HG03342 (cell line): ENCODE measurements around the gene CACNB4.
A peak's percentile ranks its signal among the peaks of the same experiment; 100 is the strongest.

Experiments
- ATAC-seq: cut with Tn5 transposase; IDR thresholded peaks from one replicate; pipeline ENCODE4 v1.9.1; 2021; ENCODE audit warnings: mild to moderate bottlenecking, moderate library complexity; ENCODE audit not compliant: unreplicated experiment

CACNB4 gene

GRCh38 chr2:151861174-151861573 lies 237.7 kb downstream of the CACNB4 start:
- no peak for ATAC-seq

DNA sequence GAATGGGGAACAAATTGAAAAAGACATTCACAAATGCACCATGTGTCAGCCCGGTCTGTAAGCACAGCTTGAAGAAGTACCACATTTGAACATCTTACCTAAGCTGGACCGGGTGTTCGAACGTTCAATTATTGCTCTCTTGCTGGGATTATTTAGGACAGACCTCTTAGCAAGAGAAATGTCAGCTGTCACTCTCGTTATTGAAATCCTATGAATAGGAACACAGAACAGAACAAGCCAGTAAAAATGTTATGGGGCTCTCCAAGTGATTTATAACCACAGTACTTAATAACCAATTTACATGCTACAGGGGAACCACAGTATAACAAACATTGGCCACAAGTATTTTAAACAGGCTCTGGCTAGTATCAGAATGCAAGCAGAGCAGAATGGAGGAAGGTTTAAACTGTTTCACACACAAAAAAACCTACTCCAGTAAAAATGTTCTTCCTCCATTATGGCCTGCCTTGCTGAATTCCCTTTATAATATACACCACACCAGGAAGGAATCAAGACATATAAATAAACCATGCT lies 238.2 kb downstream of the CACNB4 start:
- no peak for ATAC-seq

GRCh38 chr2:151860210-151860609 lies 238.6 kb downstream of the CACNB4 start:
- ATAC-seq = no peak

DNA sequence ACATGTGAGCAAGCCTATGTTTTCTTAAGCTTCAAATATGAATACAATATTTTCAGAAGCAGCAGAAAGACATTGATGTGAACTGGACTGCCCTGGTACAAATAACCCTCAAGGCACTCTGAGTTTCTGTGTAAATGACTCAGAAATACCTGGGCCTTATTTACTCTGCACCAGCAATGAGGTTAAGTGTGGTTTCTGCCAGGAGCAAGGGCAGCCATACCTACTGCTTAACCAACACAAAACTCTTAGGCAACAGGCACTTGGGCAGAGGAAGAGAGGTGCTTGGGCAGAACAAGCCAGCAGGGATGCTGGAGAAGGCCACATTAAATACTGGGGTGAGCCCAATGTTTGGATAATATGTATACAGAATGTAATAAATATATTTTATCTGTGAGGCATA lies 241.2 kb downstream of the CACNB4 start:
- no peak for ATAC-seq

- ATAC-seq = no peak
Observed at GRCh38 chr2:151855111-151855510, 243.7 kb downstream of the CACNB4 start.

GRCh38 chr2:151853070-151853758 lies 245.6 kb downstream of the CACNB4 start:
- no peak for ATAC-seq

- ATAC-seq = no peak
Observed at GRCh38 chr2:151852260-151853069, 246.4 kb downstream of the CACNB4 start.

DNA sequence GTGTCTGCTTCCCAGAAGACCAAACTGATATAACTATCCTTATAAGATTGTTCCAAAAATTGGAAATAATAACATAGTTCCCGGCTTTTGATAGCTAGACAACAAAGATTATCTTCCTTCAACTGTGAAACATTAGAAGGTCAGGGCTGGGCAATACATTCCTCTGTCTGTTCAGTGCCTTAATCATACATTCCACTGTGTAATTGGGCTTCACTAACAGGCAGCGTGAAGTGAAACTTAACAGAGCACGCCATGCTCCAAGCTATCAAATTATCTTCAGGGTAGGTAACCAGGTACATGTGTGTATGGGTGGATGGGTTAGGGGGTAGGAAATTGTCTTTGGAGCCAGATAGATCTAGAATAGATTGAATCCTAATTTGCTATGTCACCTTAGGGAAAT lies 247.1 kb downstream of the CACNB4 start:
- no peak for ATAC-seq

DNA sequence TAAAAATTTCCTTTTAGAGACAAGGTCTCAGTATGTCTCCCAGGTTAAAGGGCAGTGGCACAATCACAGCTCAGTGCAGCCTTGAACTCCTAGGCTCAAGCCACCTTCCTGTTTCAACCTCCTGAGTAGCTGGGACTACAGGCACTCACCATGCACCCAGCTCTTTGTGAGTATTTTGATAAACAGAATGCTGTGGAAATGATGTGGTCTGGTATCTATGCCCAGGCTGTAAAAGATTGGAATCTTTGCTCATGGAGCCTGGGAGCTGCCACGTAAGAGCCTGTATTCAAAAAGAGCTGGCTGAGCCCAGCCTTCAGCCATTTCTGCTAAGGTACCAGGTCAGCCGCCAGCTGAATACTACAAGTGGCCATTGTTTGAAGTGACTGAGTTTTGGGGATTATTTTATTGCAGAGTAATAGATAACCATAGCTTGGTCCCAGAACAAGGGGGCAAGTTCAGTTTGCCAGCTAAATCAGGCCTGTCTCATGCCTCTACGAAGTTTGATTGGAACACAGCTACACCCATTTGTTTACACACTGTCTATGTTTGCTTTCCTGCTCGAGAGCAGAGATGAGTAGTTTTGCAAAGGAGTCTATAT lies 249.3 kb downstream of the CACNB4 start:
- no peak for ATAC-seq

DNA sequence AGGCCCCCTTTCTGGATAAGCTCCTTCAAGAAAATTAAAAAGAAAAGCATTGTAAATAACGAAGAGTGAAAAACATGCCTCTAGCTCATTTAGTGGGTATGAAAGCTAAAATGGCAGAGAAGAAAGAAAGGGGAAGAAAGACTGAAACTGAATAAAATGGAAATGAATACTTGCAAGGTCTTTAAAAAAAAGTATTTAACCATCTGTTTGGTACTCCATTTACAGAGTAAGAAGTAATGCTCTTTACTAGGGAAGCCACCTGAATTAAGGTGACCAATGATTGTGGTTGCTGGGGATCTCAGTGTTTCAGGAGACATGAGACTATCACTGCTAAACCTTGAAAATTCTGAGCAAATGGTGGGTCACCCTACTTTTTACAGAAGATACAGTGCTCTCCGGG lies 253.0 kb downstream of the CACNB4 start:
- ATAC-seq = peak; percentile 43

GRCh38 chr2:151845481-151845880 lies 253.4 kb downstream of the CACNB4 start:
- ATAC-seq = no peak

GRCh38 chr2:151844211-151844896 lies 254.5 kb downstream of the CACNB4 start:
- ATAC-seq = no peak

GRCh38 chr2:151843691-151844061 lies 255.2 kb downstream of the CACNB4 start:
- no peak for ATAC-seq

DNA sequence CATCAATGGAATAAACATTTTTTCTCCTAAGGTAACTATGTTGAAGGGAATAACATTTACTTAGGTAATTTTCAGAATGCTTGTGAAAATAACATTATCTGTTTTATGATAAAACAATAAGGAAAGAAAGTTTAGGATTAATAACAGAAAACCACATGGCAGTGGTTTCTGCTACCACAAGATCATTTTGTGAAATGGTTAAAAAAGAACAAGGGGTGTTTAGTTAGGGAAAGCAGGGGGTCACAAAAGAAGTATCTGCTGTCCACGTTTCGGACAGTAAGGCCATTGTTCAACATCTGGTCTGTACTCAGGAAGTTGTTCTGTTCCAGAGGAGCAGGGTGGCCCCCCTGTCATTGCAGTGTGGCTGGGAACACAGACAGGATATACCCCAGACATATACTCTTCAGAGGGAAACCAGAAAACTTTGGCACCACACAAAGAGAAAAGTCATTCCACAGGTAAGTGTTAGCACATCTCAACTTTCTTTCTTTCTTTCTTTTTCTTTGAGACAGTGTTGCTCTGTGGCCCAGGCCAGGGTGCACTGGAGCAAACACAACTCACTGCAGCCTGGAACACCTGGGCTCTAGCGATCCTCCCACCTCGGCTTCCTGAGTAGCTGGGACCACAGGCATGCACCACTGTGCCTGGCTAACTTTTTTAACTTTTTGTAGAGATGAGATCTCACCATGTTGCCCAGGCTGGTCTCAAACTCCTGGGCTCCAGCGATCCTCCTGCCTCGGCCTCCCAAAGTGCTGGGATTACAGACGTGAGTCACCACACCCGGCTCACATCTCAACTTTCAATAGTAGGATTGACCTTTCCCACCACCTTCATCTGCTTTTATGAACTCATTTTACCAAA lies 255.8 kb downstream of the CACNB4 start:
- peak; percentile 29 for ATAC-seq

DNA sequence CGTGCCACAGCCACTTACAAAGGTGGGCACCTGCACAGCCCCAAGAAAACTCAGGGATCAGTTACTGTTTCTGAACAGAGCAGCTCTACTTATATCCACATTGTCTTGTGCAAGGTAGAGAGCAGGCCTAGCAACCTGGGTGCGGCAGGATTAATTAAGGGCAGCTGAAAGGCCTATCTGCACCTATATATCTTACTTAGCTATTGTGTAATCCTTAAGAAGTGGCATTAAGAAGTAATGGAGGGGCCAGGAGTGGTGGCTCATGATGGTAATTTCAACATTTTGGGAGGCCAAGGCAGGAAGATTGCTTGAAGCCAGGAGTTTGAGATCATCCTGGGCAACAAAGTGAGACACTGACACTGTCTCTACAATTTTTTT lies 257.8 kb downstream of the CACNB4 start:
- ATAC-seq = no peak

GRCh38 chr2:151840216-151841046 lies 258.4 kb downstream of the CACNB4 start:
- ATAC-seq = peak; percentile 97

DNA sequence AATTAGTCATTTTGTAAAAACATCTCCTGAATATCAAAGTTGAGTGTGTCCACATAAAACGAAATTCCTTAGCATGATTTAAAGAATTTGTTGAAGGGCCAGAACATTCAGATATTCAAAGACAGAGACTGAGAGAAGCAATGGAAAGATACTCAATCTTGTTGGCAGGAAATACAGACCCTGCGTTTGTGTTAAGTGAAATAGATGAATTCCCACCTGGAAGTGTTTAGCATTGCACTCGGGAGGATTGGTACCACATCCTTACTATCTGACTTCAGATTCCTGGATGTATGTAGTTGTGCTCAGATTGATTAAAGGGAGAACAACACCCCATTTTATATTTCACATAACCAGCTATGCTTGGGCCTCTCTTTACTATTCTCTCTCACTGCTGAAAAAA lies 260.9 kb downstream of the CACNB4 start:
- ATAC-seq = no peak

DNA sequence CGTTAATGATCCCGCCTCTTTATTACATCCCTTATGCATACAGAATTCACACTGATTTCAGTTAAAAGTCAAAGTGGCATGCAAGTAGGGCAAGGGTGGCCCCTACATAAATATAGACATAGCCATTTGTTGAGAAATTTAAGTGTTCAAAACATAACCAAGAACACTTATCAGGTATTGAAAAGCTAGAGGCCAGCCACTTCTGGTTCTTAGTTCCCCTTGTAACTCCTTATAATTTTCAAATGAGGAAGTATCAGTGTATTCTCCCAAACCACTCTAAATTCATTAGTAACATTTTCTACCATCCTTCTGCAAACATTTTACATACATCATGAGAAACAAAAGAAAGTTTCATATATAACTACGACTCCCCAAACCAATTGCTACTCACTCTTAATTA lies 264.9 kb downstream of the CACNB4 start:
- ATAC-seq = no peak

DNA sequence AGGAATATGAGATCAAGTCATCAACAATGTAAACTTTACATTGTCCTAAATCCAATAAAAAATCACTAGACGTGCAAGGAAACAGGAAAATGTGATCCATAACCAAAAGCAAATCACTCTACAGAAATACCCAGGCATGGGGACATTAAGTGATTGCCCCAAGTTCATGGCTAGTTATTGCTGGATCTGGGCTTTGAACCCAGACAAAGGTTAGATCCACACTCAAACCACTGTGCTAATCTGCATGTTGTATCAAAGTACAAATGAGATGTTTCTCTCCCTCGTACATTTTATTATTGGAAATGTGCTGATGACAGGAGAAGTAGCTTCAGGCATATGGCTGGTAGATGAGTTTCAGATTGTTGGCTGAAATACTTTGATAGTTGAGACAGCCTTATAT lies 267.9 kb downstream of the CACNB4 start:
- ATAC-seq = no peak
